Measurements from ENCODE around the gene MYH6. TPM values are rescaled to one million over a fixed set of nuclear protein-coding genes. Genes with fewer than 3 reads are reported as not detected.

Gene MYH6
- total and polyA plus RNA-seq, 4 donors = 0.05 to 0.17 (median 0.06) TPM; not detected in 1

DNA sequence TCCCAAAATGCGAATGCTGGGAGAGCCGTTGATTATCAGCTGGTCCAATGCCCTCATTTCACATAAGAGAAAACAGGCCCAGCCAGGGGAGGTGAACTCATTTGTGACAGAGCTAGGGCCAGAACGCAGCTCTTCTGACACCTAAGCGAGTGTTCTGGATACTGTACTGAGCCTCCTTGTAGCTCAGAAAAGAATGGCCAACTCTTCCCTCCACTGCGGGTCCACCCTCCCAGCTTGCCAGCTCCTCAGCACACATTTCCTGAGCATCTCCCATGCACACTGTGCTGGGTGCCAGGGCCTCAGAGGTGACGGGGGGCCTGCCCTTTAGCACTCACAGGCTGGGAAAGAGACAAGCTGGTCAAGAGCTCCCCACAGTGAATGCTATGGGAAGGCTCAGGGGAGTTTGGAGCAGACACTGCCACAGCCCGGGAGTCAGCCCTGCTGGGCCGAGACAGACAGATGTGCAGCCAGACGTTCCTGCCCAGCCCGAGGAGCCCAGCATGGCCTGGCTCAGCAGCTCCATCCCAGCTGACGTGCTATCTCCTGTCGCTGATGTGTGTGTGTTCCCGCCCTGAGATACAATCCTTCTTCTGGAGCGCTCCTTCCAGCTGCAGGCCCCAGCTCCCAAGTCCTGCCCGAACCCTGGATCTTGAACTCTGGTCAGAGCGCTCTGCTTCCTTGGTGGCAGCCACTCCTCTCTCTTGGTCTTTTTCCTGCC lies 27.7 kb downstream of the MYH6 start:
- Histone ChIP-seq H3K4me1 (ENCODE audit: control insufficient read depth in 4 of 4, insufficient read depth in 4 of 4, low read length in 3 of 4) (no peaks in the 10 kb centered on the region), H3K4me3 (ENCODE audit: low read depth in 1 of 3, low read length in 3 of 3) (no peak overlapping the region), H3K27ac (ENCODE audit: low read depth in 1 of 2, low read length in 2 of 2) (no peak overlapping the region), H3K9ac (ENCODE audit: low read depth in 1 of 2, low read length in 2 of 2) (no peak overlapping the region), H3K36me3 (ENCODE audit: control insufficient read depth in 4 of 4, insufficient read depth in 3 of 4, low read depth in 1 of 4, low read length in 3 of 4) (no peaks in the 10 kb centered on the region), H3K9me3 (ENCODE audit: control insufficient read depth in 4 of 4, low read length in 3 of 4) (no peaks in the 10 kb centered on the region), H3K27me3 (ENCODE audit: control insufficient read depth in 4 of 4, insufficient read depth in 4 of 4, low read length in 3 of 4) (no peaks in the 10 kb centered on the region)
- no peak for DNase-seq (ENCODE audit: low spot score)
- TF ChIP-seq YY1 (IDR thresholded peaks at IDR 0.05) = no peak
- TF ChIP-seq FOXA2 (IDR thresholded peaks at IDR 0.05) = no peak
- no peak for TF ChIP-seq EGR1 (IDR thresholded peaks at IDR 0.05; ENCODE audit: low read depth in 2 of 2)
- TF ChIP-seq TAF1 (conservative IDR thresholded peaks at IDR 0.05) = no peak
- TF ChIP-seq, protein P1, sequence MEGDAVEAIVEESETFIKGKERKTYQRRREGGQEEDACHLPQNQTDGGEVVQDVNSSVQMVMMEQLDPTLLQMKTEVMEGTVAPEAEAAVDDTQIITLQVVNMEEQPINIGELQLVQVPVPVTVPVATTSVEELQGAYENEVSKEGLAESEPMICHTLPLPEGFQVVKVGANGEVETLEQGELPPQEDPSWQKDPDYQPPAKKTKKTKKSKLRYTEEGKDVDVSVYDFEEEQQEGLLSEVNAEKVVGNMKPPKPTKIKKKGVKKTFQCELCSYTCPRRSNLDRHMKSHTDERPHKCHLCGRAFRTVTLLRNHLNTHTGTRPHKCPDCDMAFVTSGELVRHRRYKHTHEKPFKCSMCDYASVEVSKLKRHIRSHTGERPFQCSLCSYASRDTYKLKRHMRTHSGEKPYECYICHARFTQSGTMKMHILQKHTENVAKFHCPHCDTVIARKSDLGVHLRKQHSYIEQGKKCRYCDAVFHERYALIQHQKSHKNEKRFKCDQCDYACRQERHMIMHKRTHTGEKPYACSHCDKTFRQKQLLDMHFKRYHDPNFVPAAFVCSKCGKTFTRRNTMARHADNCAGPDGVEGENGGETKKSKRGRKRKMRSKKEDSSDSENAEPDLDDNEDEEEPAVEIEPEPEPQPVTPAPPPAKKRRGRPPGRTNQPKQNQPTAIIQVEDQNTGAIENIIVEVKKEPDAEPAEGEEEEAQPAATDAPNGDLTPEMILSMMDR (IDR thresholded peaks at IDR 0.05; ENCODE audit: low read depth, low read length, missing input control) = no peak
- no peak for TF ChIP-seq HNF4G (IDR thresholded peaks at IDR 0.05)
- no peak for TF ChIP-seq SP1 (IDR thresholded peaks at IDR 0.05)
- TF ChIP-seq, protein P2, sequence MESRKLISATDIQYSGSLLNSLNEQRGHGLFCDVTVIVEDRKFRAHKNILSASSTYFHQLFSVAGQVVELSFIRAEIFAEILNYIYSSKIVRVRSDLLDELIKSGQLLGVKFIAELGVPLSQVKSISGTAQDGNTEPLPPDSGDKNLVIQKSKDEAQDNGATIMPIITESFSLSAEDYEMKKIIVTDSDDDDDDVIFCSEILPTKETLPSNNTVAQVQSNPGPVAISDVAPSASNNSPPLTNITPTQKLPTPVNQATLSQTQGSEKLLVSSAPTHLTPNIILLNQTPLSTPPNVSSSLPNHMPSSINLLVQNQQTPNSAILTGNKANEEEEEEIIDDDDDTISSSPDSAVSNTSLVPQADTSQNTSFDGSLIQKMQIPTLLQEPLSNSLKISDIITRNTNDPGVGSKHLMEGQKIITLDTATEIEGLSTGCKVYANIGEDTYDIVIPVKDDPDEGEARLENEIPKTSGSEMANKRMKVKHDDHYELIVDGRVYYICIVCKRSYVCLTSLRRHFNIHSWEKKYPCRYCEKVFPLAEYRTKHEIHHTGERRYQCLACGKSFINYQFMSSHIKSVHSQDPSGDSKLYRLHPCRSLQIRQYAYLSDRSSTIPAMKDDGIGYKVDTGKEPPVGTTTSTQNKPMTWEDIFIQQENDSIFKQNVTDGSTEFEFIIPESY (IDR thresholded peaks at IDR 0.05) = no peak
- no peak for TF ChIP-seq FOXA1 (IDR thresholded peaks at IDR 0.05)
- no peak for TF ChIP-seq HNF4A (conservative IDR thresholded peaks at IDR 0.05)
- TF ChIP-seq NR2F2 (IDR thresholded peaks at IDR 0.05) = no peak
- TF ChIP-seq, protein P3, sequence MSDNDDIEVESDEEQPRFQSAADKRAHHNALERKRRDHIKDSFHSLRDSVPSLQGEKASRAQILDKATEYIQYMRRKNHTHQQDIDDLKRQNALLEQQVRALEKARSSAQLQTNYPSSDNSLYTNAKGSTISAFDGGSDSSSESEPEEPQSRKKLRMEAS (IDR thresholded peaks at IDR 0.05) = no peak
- TF ChIP-seq JUND (IDR thresholded peaks at IDR 0.05) = no peak
- no peak for TF ChIP-seq RAD21 (IDR thresholded peaks at IDR 0.05)
- no peak for TF ChIP-seq RXRA (IDR thresholded peaks at IDR 0.05)
- TF ChIP-seq GABPA (IDR thresholded peaks at IDR 0.05 in 1 of 2, conservative IDR thresholded peaks at IDR 0.05 in 1 of 2) = no peak
- TF ChIP-seq, protein P4, sequence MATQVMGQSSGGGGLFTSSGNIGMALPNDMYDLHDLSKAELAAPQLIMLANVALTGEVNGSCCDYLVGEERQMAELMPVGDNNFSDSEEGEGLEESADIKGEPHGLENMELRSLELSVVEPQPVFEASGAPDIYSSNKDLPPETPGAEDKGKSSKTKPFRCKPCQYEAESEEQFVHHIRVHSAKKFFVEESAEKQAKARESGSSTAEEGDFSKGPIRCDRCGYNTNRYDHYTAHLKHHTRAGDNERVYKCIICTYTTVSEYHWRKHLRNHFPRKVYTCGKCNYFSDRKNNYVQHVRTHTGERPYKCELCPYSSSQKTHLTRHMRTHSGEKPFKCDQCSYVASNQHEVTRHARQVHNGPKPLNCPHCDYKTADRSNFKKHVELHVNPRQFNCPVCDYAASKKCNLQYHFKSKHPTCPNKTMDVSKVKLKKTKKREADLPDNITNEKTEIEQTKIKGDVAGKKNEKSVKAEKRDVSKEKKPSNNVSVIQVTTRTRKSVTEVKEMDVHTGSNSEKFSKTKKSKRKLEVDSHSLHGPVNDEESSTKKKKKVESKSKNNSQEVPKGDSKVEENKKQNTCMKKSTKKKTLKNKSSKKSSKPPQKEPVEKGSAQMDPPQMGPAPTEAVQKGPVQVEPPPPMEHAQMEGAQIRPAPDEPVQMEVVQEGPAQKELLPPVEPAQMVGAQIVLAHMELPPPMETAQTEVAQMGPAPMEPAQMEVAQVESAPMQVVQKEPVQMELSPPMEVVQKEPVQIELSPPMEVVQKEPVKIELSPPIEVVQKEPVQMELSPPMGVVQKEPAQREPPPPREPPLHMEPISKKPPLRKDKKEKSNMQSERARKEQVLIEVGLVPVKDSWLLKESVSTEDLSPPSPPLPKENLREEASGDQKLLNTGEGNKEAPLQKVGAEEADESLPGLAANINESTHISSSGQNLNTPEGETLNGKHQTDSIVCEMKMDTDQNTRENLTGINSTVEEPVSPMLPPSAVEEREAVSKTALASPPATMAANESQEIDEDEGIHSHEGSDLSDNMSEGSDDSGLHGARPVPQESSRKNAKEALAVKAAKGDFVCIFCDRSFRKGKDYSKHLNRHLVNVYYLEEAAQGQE (IDR thresholded peaks at IDR 0.05) = no peak
- WGBS = 53% methylated on average over 16 of the region's 16 CpGs

Measured in liver (tissue), 9 donors.